H9 (cell line): ENCODE measurements around the gene SWI5. TPM values are rescaled to one million over a fixed set of nuclear protein-coding genes. Genes with fewer than 3 reads are reported as not detected.

ENCODE experiments used
- DNase-seq: peaks from one replicate; pipeline ENCODE4 v3.0.0-alpha.2; 2017
- H2AFZ ChIP-seq: one replicate; pipeline ENCODE4 v1.6.1; 2013; ENCODE audit warnings: mild to moderate bottlenecking, low read length, control low read depth, moderate library complexity
- H2AK5ac ChIP-seq: 2 replicates; pipeline ENCODE4 v1.6.1; 2013; ENCODE audit warnings: low read length, control low read depth, mixed read lengths; ENCODE audit not compliant: insufficient read length
- H2BK120ac ChIP-seq: one replicate; pipeline ENCODE4 v1.6.1; 2013; ENCODE audit warnings: low read depth, mild to moderate bottlenecking, low read length, control low read depth, inconsistent platforms; ENCODE audit not compliant: poor library complexity, severe bottlenecking
- H2BK12ac ChIP-seq: 2 replicates; pipeline ENCODE4 v1.6.1; 2013; ENCODE audit warnings: low read length, control low read depth, mixed read lengths, low read depth; ENCODE audit not compliant: insufficient read length
- H2BK15ac ChIP-seq: 2 replicates; pipeline ENCODE4 v1.6.1; 2013; ENCODE audit warnings: low read depth, low read length, control low read depth
- H2BK20ac ChIP-seq: one replicate; pipeline ENCODE4 v1.6.1; 2013; ENCODE audit warnings: low read depth, mild to moderate bottlenecking, low read length, control low read depth, inconsistent platforms; ENCODE audit not compliant: poor library complexity, severe bottlenecking
- H2BK5ac ChIP-seq: 2 replicates; pipeline ENCODE4 v1.6.1; 2013; ENCODE audit warnings: low read length, control low read depth, mixed read lengths; ENCODE audit not compliant: insufficient read length
- H3K14ac ChIP-seq: 2 replicates; pipeline ENCODE4 v1.6.1; 2013; ENCODE audit warnings: low read length, control low read depth; ENCODE audit not compliant: insufficient read depth
- H3K18ac ChIP-seq: 2 replicates; pipeline ENCODE4 v1.6.1; 2013; ENCODE audit warnings: low read depth, mild to moderate bottlenecking, mixed read lengths, low read length, control low read depth; ENCODE audit not compliant: insufficient read length
- H3K23ac ChIP-seq: 2 replicates; pipeline ENCODE4 v1.6.1; 2013; ENCODE audit warnings: low read length, control low read depth, mixed read lengths, low read depth; ENCODE audit not compliant: insufficient read length
- H3K23me2 ChIP-seq: 2 replicates; pipeline ENCODE4 v1.6.1; 2013; ENCODE audit warnings: low read depth, mild to moderate bottlenecking, mixed read lengths, low read length, control low read depth; ENCODE audit not compliant: insufficient read length, poor library complexity, severe bottlenecking
- H3K27ac ChIP-seq: 2 replicates; pipeline ENCODE4 v1.5.1; 2013; ENCODE audit warnings: low read length, control low read depth, mixed read lengths, low read depth; ENCODE audit not compliant: insufficient read length
- H3K27me3 ChIP-seq: 2 replicates; pipeline ENCODE4 v1.6.1; 2013; ENCODE audit warnings: low read length, control low read depth, inconsistent platforms; ENCODE audit not compliant: insufficient read depth
- H3K4ac ChIP-seq: 2 replicates; pipeline ENCODE4 v1.6.1; 2013; ENCODE audit warnings: low read depth, mild to moderate bottlenecking, control low read depth, inconsistent platforms, low read length, moderate library complexity
- H3K4me1 ChIP-seq: 2 replicates; pipeline ENCODE4 v1.6.1; 2013; ENCODE audit warnings: low read length, control low read depth, inconsistent platforms; ENCODE audit not compliant: insufficient read depth
- H3K4me2 ChIP-seq: 2 replicates; pipeline ENCODE4 v1.6.1; 2013; ENCODE audit warnings: low read length, control low read depth, mixed read lengths; ENCODE audit not compliant: insufficient read length, insufficient read depth
- H3K56ac ChIP-seq: 2 replicates; pipeline ENCODE4 v1.6.1; 2013; ENCODE audit warnings: low read depth, mild to moderate bottlenecking, mixed read lengths, low read length, control low read depth; ENCODE audit not compliant: insufficient read length
- H3K79me1 ChIP-seq: 2 replicates; pipeline ENCODE4 v1.6.1; 2013; ENCODE audit warnings: low read depth, mild to moderate bottlenecking, moderate library complexity, low read length, control low read depth, inconsistent platforms; ENCODE audit not compliant: insufficient read depth, poor library complexity, severe bottlenecking
- H3K79me2 ChIP-seq: 2 replicates; pipeline ENCODE4 v1.6.1; 2013; ENCODE audit warnings: low read length, control low read depth, inconsistent platforms; ENCODE audit not compliant: insufficient read depth
- H3K9ac ChIP-seq: 2 replicates; pipeline ENCODE4 v1.6.1; 2013; ENCODE audit warnings: low read length, control low read depth, mixed read lengths; ENCODE audit not compliant: insufficient read length; ENCODE audit errors: extremely low read depth
- H3K9me3 ChIP-seq: one replicate; pipeline ENCODE4 v1.6.1; 2013; ENCODE audit warnings: low read depth, low read length, inconsistent platforms; ENCODE audit not compliant: control insufficient read depth
- H3T11ph ChIP-seq: one replicate; pipeline ENCODE4 v1.6.1; 2013; ENCODE audit warnings: mild to moderate bottlenecking, low read length, control low read depth, inconsistent platforms
- H4K20me1 ChIP-seq: one replicate; pipeline ENCODE4 v1.6.1; 2013; ENCODE audit not compliant: control insufficient read depth, insufficient read length, insufficient read depth
- H4K5ac ChIP-seq: 2 replicates; pipeline ENCODE4 v1.6.1; 2013; ENCODE audit warnings: low read depth, mild to moderate bottlenecking, mixed read lengths, low read length, control low read depth; ENCODE audit not compliant: insufficient read length
- H4K8ac ChIP-seq: replicated peaks from 2 replicates; pipeline ENCODE4 v1.6.1; 2013; ENCODE audit warnings: low read length, control low read depth, mixed read lengths, low read depth; ENCODE audit not compliant: insufficient read length
- H4K91ac ChIP-seq: 2 replicates; pipeline ENCODE4 v1.6.1; 2013; ENCODE audit warnings: low read depth, mild to moderate bottlenecking, moderate library complexity, mixed read lengths, low read length, control low read depth; ENCODE audit not compliant: insufficient read length
- H3K27ac Mint-ChIP-seq, 3 experiments: 2 replicates in 2 of 3; 3 replicates in 1 of 3; pipeline ENCODE4 v1.8.0; 2020 to 2021; ENCODE audit warnings: mixed read lengths in 3 of 3, mild to moderate bottlenecking in 1 of 3, moderate library complexity in 1 of 3
- H3K27me3 Mint-ChIP-seq: 2 replicates; pipeline ENCODE4 v1.8.0; 2021; ENCODE audit warnings: low read depth, mild to moderate bottlenecking, moderate library complexity, mixed read lengths
- H3K36me3 Mint-ChIP-seq, 3 experiments: 2 replicates in 2 of 3; 3 replicates in 1 of 3; pipeline ENCODE4 v1.8.0; 2020 to 2021; ENCODE audit warnings: low read depth in 3 of 3, mixed read lengths in 3 of 3; ENCODE audit not compliant: insufficient read depth in 1 of 3
- H3K4me1 Mint-ChIP-seq, 2 experiments: 2 replicates each; pipeline ENCODE4 v1.8.0; 2020; ENCODE audit warnings: mixed read lengths in 2 of 2
- H3K4me3 Mint-ChIP-seq, 2 experiments: 2 replicates in 1 of 2; 3 replicates in 1 of 2; pipeline ENCODE4 v1.8.0; 2020 to 2021; ENCODE audit warnings: mild to moderate bottlenecking in 2 of 2, mixed read lengths in 2 of 2, moderate library complexity in 1 of 2
- H3K9me3 Mint-ChIP-seq, 2 experiments: 2 replicates in 1 of 2; 3 replicates in 1 of 2; pipeline ENCODE4 v1.8.0; 2020; ENCODE audit warnings: mild to moderate bottlenecking in 2 of 2, mixed read lengths in 2 of 2, moderate library complexity in 1 of 2
- CTCF ChIP-seq: fragments of 200-600 bp; sonication (generic); conservative IDR thresholded peaks from 3 replicates; pipeline ENCODE4 v1.8.0; 2021; ENCODE audit warnings: antibody characterized with exemption, mild to moderate bottlenecking
- WGBS: extraction: QIAGEN DNeasy Blood & Tissue Kit; methylation state at CpG from one replicate; pipeline ENCODE4 v1.1.7; 2013; ENCODE audit warnings: missing lambda C conversion rate, low lambda C conversion rate, mixed read lengths; ENCODE audit not compliant: insufficient read length; ENCODE audit errors: extremely low coverage; 5-methylcytosine and 5-hydroxymethylcytosine counted together
- total RNA-seq: library from RNA; stranded (reverse); gene quantifications from 2 replicates; pipeline ENCODE4 v1.2.1, GENCODE V29; 2021

SWI5 gene
- total RNA-seq, 1 experiment from 2014 or later: 25.6 TPM

- H3T11ph ChIP-seq: no peak overlapping the region
- H2BK12ac ChIP-seq: no peak overlapping the region
- H3K23ac ChIP-seq: no peak overlapping the region
- H4K91ac ChIP-seq: no peak overlapping the region
- H3K9ac ChIP-seq: no peak overlapping the region
- no peaks in the 10 kb centered on the region for H3K27me3 ChIP-seq
- no peaks in the 10 kb centered on the region for H3K79me1 ChIP-seq
- no peak overlapping the region for H2AFZ ChIP-seq
- H3K79me2 ChIP-seq: no peaks in the 10 kb centered on the region
- H4K20me1 ChIP-seq: no peaks in the 10 kb centered on the region
- H3K56ac ChIP-seq: no peak overlapping the region
- no CpG with 5 or more reads among the region's 6 CpGs for WGBS
- no peaks in the 10 kb centered on the region for H3K9me3 ChIP-seq
- no peak overlapping the region for H2AK5ac ChIP-seq
- H3K14ac ChIP-seq: no peak overlapping the region
- H2BK15ac ChIP-seq: no peak overlapping the region
- no peak overlapping the region for H3K4me2 ChIP-seq
- H3K4me1 ChIP-seq: no peaks in the 10 kb centered on the region
- no peak overlapping the region for H4K5ac ChIP-seq
- H3K9me3 Mint-ChIP-seq: no peaks in the 10 kb centered on the region
- no peak for DNase-seq
- no peak overlapping the region; a peak in 1 of 7 replicates for H3K27ac Mint-ChIP-seq
- H3K4me1 Mint-ChIP-seq: peaks cover 2 to 19% of the 10 kb centered on the region in 2 experiments
- TF ChIP-seq CTCF: no peak
- no peak overlapping the region for H3K18ac ChIP-seq
- no peaks in the 10 kb centered on the region; the same call in 1 of the 2 replicates for H3K27me3 Mint-ChIP-seq
- no peak overlapping the region; a peak in 1 of 5 replicates for H3K4me3 Mint-ChIP-seq
- H2BK5ac ChIP-seq: no peak overlapping the region
- H3K36me3 Mint-ChIP-seq: peaks cover 23 to 58% (median 48%) of the 10 kb centered on the region in 3 experiments
- no peak overlapping the region for H2BK20ac ChIP-seq
- H3K4ac ChIP-seq: no peak overlapping the region
- no peak overlapping the region for H3K27ac ChIP-seq
- H2BK120ac ChIP-seq: no peak overlapping the region
- no peak overlapping the region for H4K8ac ChIP-seq
- no peaks in the 10 kb centered on the region for H3K23me2 ChIP-seq
Observed at GRCh38 chr9:128258326-128258725, 17.8 kb upstream of the SWI5 start.
